ENCODE measurements around the gene METTL24.
"Not testable (repeated sequence)": the region's sequence is repeated elsewhere in the genome, so short reads cannot be mapped to it uniquely, and the experiment has no call there.

The METTL24 gene

GRCh38 chr6:110332281-110332680 is 25.9 kb downstream of the METTL24 start:
- DNase-seq: no peak

DNA sequence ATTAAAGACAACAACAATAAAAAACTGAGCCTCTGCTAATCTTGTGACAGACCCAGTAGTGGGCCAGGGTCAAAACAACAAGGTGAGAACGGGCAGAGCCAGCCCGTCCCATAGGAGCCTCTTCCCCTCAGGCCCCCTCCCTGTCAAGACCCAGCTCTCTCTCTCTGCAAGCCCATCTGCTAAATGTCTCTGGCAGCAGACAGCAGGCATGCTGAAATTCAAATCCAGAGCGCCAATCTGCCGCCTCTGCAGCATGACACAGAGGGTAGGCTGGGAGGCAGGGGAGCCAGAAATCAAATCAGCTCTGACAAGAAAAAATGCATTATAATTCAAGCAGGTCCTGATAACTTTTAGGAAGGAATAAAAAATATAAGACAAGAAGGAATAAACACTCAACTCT is 26.3 kb downstream of the METTL24 start:
- no peak for DNase-seq

DNA sequence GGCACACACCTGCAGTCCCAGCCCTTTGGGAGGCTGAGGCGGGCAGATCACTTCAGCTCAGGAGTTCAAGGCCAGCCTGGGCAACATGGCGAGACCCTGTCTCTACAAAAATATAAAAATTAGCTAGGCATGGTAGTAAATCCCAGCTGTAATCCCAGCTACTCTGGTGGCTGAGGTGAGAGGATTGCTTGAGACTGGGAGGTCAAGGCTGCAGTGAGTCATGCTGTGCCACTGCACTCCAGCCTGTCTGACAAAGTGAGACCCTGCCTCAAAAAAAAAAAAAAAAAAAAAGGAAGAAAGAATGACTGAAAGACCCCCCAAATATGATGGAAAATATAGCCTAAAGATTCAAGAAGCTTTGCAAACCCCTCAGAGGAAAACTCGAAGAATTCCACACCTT is 26.8 kb downstream of the METTL24 start:
- DNase-seq: no peak

DNA sequence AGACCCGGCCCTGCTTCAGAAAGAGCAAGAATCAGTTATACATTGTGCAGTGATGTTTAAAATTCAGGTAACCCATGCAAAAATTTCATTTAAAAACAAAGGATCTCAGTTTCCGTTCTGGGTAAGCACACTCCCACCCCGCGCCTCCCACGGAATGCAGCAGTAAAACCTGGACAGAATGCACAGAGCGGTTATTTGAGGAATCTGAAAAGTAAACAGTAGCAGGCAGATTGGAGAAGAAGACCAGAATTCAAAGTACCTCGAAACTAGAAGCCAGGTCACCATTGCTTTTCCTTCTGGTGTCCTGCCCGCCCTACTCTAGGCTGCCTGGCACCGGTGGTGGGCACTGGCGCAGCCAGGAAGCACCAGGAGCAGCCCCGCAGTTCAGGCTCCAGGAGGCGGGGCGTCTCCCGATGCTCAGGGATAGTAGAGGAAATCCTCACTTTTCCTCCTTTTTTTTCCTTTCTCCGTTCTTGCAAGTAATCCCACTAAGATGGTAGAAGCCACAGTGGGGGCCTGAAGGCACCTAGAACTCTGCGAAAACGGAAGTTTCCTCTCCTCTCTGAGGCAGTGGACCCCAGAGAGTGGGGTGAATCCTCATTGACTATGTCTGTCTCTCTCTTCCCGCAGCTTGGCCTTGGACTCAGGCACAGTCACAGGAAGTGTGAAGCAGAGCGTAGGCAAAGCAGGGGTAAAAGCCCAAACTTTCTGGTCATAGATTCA is 28.3 kb downstream of the METTL24 start:
- no peak for DNase-seq

DNA sequence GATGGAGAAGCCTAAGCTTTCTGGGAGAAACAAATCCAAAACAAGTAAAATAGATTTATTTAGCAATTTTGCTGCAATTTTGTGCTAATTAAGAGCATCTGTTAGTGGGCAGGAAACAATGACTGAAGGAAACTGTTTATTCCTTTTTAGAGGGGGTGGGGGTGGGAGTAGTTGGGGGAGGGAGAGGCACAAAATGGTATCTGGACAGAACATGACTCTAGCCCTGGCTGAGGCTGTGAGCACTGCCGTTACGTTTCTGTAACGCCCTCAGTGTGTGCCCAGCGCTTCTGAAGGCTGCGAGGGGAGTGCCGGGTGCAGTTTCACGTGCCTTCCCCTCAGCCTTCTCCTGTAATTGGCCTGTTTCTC is 28.8 kb downstream of the METTL24 start:
- no peak for DNase-seq

GRCh38 chr6:110328259-110328658 is 29.9 kb downstream of the METTL24 start:
- DNase-seq: no peak

- no peak for DNase-seq
These were observed 30.8 kb downstream of the METTL24 start for GRCh38 chr6:110327391-110327790.

DNA sequence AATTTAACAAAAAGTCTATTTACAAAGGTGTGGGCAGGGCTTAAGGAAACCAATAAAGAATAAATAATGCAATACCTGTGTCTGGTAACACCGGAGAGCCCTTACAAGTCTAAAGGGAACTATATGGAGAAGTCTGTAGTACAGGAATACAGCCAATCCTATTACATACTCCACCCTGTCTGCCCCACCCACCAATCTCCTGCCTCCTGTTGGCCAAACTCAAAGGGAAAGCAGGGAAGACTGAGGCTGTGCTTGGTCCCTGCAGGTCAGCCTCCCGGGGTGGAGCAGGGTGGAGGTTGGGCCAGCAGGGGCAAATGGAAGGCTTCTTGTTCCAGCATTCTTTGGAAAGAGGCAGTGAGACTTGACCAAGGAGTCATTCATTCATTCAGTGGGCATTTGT is 31.5 kb downstream of the METTL24 start:
- no peak for DNase-seq

- DNase-seq: no peak
These were observed 32.1 kb downstream of the METTL24 start for GRCh38 chr6:110326057-110326456.

DNA sequence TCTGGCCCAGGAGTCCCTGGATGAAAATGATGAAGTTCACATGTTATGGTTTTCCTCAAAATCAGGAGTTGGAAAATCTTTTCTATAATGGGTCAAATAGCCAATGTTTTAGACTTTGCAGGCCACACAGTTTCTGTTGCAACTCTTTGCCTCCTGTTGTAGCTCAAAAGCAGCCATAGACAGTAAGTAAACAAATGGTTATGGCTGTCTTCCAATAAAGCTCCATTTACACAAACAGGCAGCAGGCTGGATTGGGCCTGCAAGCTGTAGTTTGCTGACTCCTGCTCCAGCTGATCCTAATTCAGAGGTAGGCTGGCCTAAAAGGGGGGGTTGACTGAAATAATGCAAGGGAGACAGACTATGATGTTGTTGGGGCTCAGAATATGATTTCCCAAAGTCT is 33.0 kb downstream of the METTL24 start:
- DNase-seq: no peak

DNA sequence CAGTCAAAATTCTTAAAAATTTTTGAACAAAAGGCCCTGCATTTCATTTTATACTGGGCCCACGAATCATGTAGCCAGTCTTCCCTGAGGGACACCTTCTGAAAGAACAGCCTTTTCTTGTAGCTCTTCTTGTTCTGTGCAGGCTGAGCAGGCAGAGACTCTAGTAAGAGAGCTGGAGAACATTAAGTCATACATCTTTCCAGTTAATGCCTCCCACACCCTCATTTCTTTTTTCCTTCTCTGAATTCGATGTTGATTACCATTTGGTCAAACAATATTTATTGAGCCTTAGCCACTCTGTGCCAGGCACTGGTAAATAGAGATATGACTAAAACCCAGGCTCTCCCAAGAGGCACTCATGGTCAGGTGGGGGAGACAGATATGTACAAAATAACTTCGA is 33.6 kb downstream of the METTL24 start:
- no peak for DNase-seq

GRCh38 chr6:110323258-110323657 is 34.9 kb downstream of the METTL24 start:
- DNase-seq: no peak

GRCh38 chr6:110322874-110323242 is 35.3 kb downstream of the METTL24 start:
- no peak for DNase-seq

GRCh38 chr6:110322151-110322873 is 35.8 kb downstream of the METTL24 start:
- DNase-seq: no peak

GRCh38 chr6:110320307-110320706 is 37.8 kb downstream of the METTL24 start:
- no peak for DNase-seq

DNA sequence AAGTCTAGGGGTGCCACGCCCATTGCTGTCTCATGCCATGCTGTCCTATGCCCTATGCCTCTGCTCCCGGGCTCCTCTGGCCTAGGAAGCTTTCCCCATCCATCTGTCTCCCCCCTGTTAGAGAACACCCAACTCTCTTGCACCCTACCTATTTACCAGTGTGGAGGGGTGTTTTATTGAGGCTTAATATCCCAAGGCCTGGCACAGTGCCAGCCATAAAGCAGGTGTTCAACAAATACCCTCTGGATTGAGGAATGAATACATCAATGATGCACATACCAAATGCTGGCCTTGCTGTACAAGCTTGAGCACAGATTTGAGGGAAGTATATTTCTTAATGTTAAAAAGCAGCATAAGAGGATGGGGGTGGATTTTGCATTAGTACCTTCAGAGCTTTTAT is 38.3 kb downstream of the METTL24 start:
- no peak for DNase-seq

GRCh38 chr6:110319381-110319780 is 38.8 kb downstream of the METTL24 start:
- DNase-seq: no peak

DNA sequence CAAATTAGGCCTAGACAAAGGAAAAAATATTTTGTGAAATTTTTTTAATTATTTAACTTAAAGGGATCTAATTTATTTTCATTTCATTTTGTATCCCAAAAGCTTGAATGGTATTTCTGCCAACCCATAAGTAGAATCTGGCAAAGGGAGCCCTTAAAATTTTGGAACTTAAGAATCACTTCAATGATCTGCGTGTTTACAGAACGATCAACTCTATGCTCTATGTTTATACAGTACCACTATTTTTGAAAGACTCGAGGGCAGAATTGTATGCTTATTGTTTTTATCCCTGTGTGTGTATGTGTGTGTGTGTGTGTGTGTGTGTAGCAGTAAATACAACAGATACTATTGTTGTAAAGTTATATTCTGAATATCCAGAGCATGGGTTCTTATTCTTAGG is 39.2 kb downstream of the METTL24 start:
- DNase-seq: no peak

DNA sequence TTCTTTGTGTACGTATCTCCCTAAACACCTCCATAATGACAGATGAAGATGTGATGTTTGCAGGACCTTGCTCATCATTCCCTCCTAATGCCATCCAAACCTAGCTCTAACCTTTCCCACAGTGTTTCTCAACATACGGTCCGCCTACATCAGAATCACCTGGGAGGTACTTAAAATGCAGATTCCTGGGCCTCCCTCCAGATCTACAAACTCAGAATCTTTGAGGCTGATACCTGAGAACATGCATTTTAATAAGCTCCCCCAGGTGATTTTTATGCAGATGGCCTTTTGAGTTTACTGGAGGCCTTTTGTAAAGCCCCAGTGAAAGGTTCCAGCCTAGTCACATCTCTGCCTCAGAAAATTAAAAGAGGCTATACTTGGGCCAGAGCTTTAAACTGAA is 40.5 kb downstream of the METTL24 start:
- no peak for DNase-seq

- DNase-seq: no peak
These were observed 41.0 kb downstream of the METTL24 start for GRCh38 chr6:110317189-110317588.

DNA sequence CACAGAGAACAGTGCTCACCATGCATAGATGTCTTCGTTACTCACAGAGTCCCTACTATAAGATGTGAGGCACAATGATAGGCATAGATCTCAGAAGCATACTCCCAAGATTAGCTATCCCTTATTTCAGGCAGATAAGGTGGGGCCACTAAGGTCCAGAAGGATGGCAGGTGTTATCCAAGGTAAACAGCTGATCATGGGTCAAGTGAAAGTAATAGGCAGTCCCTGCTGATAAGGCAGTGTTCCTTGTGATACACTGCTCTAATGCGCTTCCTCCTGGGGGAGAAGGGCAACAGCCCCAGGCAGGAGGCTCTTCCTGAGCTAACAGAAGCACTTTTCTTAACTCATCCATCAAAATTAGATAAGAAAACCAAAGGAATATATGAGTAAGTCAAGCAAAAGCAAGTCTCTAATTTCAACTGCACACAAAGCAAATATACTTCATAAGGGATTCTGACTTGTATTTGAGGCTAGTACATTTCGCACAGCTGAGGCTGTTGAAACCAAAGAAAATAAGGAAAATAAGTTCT is 42.2 kb downstream of the METTL24 start:
- DNase-seq: no peak

DNA sequence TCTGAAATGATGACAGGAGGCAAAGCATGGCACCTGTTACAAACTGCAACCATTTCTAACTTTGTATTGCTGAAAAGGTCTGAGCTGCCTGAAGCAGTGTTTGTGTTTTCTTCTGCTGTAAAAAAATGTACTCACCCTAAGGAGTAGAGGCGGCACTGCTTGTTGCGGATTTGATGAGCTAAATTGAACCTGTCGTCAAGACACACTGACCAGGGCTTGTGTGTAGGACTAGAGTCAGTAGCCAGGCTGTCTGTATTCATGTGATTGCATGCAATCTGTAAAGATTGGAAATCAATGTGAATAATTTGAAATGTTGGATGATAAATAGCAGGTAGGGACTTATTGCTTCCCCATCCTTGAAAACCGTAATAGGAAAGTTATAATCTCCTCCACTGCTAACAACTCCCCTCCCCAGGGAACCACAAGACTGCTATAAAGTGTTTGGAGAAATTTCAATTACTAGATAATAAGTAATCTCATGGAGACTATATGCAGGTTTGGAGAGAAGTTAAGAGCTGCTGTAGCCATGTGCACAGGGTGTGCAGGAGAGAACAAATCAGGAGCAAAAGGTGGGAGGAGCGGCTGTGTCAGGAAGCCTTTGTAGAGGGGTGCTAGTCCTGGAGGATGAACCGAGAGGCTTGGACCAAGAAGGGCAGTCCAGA is 42.8 kb downstream of the METTL24 start:
- no peak for DNase-seq

- no peak for DNase-seq
These were observed 47.2 kb downstream of the METTL24 start for GRCh38 chr6:110310861-110311446.

DNA sequence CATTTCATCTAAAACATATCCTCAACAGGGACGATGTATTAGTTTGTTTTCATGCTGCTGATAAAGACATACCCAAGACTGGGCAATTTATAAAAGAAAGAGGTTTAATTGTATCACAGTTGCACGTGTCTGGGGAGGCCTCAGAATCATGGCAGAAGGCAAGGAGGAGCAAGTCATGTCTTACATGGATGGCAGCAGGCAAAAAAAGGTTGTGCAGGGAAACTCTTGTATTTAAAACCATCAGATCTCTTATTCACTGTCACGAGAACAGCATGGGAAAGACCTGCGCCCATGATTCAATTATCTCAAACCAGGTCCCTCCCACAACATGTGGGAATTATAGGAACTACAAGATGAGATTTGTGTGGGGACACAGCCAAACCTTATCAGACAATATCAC is 48.7 kb downstream of the METTL24 start:
- DNase-seq: not testable (repeated sequence)

Data from SIG-M5 (cell line).